ENCODE data around the gene DNAJB8.
A peak's percentile ranks its signal among the peaks of the same experiment; 100 is the strongest.

DNAJB8 gene

DNA sequence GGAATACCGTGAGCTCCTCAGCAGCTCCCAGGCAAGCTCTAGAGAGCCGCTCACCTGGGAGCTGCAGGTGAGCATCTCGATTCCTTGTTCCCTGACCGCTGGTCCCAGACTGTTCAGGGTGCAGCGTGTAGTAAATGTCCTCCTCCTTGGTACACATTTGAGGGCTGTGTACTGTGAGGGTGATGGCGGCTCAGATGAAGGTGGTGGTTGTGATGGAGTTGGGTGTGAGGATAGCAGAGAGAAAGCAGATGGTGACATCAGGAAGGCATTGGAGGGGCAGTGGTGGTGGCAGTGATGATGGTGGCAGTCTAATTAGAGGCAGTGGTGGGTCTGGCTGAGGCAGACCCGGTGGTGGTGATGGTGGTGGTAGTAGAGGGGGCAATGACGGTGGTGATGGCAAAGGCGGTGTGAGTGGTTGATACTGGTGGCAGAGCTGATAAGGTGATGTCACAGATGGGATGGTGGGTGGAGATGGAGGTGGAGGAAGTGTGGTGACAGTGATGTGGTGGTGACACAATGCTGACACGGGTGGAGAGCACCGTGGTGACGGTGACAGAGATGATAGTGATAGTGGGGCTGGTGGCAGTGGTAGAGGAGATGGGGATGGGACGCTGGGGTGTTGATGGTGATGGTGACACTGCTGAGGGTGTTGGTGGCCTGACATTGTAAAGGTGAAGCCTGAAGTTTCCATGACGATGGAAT lies at the start of gene DNAJB8:
Gene DNAJB8 (minus strand): TSS at position 51 of the 702 bp plus-strand sequence. CDS start 3,645 bp downstream, outside the sequence.
- no peak for DNase-seq
- in situ Hi-C loops (cut with MboI; ENCODE audit: low pct_unique_long_range_greater_than_20kb, low sequenced_read_pairs), result no loop called here

DNA sequence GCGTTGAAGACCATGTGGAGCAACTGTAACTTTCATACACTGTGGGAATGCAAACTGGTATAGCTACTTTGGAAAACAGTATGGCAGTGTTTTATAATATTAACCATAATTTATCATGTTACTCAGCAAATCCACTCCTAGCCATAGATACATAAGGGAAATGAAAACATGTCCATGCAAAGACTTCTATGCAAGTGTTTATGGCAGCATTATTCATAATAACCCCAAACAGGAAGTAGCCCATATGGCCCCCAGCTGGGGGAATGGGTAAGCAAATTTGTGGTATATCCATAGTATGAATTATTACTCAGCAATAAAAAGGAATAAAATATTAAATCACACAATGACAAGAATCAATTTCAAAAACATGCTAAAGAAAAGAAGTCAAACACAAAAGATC lies 49.3 kb upstream of the DNAJB8 start:
- no peak for DNase-seq
- in situ Hi-C loops (cut with MboI; ENCODE audit: low pct_unique_long_range_greater_than_20kb, low sequenced_read_pairs), result no loop called here

DNA sequence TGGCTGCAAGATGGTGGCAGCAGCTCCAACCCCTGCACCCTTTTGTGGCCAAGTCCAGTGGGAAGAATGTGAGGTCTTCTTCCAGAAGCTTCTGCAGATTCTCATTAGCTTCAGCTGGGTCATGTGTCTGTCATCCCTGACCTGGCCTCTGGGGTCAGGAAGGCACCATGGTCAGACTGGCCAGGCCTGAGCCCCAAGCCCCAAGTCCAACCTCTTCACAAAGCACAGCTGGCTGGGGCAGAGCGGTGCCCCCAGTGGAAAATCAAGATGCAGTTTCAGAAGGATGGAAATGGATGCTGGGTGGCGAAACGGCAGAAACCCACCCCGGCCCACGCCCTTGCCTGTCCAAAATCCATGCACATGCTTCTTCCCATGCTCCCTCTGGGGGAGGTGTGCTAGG lies 42.2 kb upstream of the DNAJB8 start:
- in situ Hi-C loops (cut with MboI; ENCODE audit: low pct_unique_long_range_greater_than_20kb, low sequenced_read_pairs), result no loop called here
- DNase-seq, result no peak

DNA sequence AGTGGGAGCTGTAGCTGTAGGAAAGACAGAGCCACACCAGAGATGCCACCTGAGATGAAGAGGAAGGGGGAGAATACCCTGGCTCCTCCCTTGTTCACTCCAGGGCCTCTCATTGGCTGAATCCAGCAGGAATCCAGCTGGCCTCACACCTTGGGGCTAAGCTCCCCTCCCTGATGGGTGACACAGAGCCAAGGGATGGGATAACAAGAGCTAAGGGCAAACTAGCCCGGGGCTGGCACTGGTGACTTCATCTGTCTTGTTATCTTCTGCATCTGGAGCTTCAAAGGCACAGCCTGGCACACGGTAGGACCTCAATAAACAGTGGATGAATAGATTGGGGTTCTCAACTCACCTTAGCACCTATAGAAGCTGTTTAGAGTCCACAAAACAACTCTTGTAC lies 40.1 kb upstream of the DNAJB8 start:
- in situ Hi-C loops (cut with MboI; ENCODE audit: low pct_unique_long_range_greater_than_20kb, low sequenced_read_pairs), result no loop called here
- no peak for DNase-seq

DNA sequence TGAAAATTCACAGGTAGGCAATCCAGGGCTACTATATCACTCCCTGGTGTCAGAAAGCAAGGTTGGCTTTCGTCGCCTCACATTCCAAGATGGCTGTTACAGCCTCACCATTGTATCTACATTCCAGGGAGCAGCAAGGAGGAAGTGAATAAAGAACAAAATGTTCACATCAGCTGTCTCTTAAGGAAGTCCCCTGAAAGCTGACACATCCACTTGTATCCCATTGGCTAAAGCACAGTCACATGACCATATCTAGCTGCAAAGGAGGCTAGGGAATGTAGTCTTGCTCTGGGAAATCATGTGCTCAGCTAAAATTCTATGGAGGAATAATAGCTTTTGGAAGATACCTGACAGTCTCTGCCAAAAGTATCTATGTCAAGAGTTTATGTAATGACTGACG lies 39.1 kb upstream of the DNAJB8 start:
- in situ Hi-C loops (cut with MboI; ENCODE audit: low pct_unique_long_range_greater_than_20kb, low sequenced_read_pairs), result no loop called here
- peak; percentile 30 for DNase-seq

DNA sequence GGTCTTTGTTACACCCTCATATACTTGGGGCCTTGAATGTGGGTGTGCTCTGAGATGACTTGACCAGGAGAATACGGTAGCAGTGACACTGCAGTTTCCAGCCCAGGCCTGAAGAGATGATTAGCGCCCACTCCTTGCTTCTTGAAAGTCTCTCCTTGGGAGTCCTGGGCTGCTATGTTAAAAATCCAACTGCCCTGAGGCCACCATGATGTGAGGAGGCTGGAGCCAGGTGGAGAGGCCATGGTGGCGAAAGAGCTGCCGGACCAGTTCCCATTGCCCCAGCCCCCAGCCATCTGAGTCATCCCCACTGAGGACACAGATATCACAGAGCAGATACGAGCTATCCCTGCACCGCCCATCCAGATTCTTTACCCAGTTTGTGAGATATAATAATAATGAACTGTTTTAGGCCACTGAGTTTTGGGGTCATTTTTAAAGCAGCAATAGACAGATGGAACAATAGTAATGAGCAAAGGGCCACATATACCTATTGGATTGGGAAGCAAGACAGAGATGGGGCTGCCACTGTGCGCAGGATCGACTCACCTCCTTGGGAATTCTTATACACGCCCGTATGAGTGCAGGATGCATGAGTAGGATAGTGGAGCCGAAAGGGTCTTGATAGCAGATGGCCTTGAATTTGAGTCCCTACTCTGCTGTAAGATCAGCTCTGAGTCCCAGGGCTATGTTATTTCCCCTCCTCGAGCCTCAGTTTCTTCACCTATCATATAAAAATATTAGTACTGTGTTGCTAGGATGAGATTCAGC lies 38.5 kb upstream of the DNAJB8 start:
- in situ Hi-C loops (cut with MboI; ENCODE audit: low pct_unique_long_range_greater_than_20kb, low sequenced_read_pairs), result no loop called here

DNA sequence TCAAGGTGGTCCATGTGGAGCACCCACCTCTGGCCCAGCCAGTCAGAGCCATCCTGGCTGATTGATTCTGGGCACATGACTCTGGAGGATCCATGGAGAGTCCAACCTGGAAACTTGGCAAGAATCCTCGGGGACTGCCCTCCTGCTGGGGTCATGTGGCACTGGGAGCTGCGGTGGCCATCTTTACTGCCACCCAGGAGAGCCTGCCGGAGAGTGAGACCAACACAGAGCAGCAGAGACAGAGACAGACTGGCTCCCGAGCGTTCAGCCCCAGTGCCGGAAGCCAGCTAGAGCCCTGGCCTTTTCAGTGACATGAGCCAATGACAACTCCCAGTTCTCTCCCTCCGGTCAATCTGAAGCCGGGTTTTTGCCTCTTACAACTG lies 37.8 kb upstream of the DNAJB8 start:
- in situ Hi-C loops (cut with MboI; ENCODE audit: low pct_unique_long_range_greater_than_20kb, low sequenced_read_pairs), result no loop called here

More for the DNA sequence above, 38.5 kb upstream of the DNAJB8 start:
- no peak for DNase-seq

DNA sequence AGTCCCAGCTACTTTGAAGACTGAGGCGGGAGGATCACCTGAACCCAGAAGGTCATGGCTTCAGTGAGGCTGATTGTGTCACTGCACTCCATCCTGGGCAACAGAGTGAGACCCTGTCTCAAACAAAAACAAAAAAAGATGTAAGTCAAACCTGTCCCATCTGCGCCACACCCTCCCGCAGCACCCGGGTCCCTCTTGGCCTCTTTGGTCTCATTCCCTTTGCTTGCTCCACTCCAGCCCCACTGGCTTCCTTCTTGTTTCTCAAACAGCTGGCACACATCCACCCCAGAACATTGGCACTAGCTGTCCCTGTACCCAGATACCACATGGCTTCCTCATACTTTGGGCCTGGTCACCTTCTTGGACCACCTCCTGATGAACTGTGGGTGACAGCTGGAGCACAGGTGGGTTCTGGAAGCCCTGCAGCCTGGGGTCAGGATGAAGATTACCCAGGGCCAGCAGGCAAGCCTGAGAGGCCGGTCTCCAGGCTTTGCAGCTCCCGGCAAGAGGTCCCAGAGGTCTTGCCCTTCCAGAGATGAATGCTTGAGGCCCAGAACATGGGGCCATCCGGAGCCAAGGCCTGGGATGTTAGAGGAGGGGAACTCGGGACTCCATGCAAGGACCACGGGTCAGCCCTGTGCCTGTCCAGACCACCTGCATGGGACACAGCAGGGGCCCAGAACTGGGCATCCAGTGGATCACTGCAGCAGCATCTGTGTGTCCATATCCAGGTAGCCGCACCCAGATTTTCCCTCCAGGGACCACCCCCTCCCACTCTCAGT lies 37.3 kb upstream of the DNAJB8 start:
- in situ Hi-C loops (cut with MboI; ENCODE audit: low pct_unique_long_range_greater_than_20kb, low sequenced_read_pairs), result no loop called here
- DNase-seq, result no peak

More for the DNA sequence above, 37.8 kb upstream of the DNAJB8 start:
- DNase-seq, result no peak

DNA sequence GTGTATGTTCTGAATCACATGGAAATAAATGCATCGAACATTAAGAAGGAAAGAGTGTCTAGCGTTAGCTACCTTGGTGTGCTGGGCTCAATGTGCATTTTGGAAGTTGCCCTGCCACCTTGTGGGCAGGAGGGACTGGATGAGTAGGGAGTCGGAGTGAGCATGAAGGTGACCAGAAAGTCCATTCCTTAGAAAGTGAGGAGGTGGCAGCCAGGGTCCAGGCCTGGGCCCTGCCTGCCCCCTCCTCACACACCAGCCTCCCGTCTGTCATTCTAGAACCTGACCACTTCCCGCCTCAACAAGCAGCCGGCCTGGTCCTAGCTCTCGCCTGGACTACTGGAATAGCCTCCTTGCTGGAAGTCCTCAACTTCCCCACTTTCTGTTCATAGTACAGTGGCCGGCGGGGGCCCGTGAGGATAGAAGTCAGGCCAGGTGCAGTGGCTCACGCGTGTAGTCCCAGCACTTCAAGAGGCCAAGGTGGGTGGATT lies 36.5 kb upstream of the DNAJB8 start:
- peak; percentile 12 for DNase-seq
- in situ Hi-C loops (cut with MboI; ENCODE audit: low pct_unique_long_range_greater_than_20kb, low sequenced_read_pairs), result no loop called here

DNA sequence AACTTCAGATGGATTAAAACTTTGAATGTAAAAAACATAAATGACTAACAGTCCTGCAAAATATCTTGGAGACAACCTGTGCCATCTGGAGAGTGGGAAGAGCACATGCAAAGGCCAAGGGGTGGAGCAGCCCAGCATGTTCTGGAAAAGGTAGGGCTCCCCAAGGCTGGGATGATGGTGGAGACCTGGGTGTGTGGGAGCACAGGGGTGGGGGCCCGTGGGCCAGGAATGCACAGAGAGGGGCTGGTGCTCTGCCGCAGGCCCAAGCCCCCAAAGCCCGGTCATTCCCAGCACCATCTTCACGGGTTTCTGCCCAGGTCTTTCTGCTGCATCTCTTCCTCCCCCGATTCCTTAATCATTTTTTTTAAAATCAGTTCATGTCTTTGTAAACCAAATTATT lies 36.0 kb upstream of the DNAJB8 start:
- no peak for DNase-seq
- in situ Hi-C loops (cut with MboI; ENCODE audit: low pct_unique_long_range_greater_than_20kb, low sequenced_read_pairs), result no loop called here

DNA sequence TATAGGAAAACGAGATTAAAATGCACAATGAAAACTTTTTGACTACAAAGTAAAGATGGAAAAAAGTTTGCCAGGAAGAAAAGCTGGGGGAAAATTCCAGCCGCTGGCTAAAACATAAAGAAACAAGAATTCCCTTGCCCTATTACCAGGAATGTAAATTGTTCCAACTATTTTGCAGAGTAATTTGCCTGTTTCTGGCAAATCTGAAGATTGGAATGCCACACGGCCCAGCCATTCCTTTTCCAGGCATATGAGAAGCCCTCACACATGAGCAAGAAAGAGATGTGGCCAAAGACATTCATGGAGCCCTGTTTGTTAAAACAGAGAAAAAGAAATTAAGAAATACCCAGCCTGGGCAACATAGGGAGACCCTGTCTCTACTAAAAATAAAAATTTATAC lies 34.7 kb upstream of the DNAJB8 start:
- DNase-seq, result no peak
- in situ Hi-C loops (cut with MboI; ENCODE audit: low pct_unique_long_range_greater_than_20kb, low sequenced_read_pairs), result no loop called here

DNA sequence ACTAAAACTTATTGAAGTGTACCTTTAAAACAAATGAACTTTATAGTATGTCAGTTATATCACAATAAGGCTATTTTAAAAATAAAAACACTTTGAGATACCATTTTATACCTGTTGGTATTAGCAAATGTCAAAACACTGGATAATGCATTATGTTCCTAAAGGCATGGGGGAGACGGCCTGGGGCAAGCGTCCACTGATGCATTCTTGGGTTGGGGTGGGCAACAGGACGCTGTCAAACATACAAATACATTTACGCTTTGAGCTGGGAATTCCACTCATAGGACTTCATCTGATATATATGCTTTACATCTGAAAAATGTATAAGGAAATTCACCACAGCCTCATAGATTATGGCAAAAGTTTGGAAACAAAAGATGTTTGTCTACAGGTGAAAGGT lies 33.9 kb upstream of the DNAJB8 start:
- in situ Hi-C loops (cut with MboI; ENCODE audit: low pct_unique_long_range_greater_than_20kb, low sequenced_read_pairs), result no loop called here
- no peak for DNase-seq

DNA sequence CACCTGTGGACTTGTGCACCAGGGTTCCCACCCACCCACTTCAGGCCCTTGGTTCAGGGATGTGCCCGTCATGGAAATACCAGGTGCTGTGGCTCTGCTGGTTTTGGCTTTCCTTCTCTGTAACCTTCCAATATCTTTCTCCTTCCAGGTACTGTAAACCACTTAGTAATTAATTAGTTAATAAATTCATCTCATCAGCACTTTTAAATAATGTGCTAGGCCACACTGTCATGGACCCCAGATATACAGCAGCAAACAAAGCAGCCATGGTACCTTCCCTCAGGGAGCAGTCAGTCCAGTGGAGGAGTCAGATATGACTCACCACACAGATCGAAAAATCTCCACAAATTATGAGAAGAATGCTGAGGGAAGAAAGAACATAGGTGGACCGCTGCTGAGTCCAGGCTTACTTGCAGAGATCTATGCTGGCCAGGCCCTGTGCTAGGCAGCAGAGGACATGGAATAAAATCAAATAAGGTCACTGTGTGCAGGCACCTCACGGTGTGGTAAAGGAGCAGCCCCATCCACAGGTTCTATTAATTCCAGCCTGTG lies 33.1 kb upstream of the DNAJB8 start:
- no peak for DNase-seq
- in situ Hi-C loops (cut with MboI; ENCODE audit: low pct_unique_long_range_greater_than_20kb, low sequenced_read_pairs), result no loop called here

DNA sequence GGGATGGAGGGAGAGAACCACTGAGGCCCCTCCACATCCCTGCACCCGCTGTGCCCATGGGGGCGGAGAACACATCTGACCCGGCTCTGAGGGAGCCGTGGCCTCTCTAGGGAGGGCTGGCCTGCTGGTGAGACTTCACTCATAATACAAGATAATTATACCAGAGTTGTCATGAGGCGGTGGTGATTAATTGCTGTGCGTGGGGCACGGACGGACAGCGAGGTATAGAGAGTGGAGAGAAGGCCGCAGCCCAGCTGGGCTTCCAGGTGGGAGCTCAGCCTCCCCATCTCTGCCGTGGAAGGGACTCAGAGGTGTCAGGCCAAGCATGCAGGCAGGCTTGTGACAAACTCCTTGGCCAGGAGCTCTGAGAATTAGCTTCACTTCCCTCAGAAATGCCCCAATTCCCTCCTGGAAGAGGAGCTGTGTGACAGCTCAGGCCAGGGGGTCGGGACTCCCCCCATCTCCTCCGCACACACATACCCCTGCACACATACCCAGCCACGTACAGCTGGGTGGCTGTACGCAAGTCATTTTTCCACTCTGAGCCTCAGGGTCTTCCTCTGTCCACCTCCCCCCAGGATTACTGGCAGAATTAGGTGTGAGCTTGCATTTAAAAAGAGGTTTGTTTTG lies 32.3 kb upstream of the DNAJB8 start:
- in situ Hi-C loops (cut with MboI; ENCODE audit: low pct_unique_long_range_greater_than_20kb, low sequenced_read_pairs), result no loop called here
- DNase-seq, result no peak

DNA sequence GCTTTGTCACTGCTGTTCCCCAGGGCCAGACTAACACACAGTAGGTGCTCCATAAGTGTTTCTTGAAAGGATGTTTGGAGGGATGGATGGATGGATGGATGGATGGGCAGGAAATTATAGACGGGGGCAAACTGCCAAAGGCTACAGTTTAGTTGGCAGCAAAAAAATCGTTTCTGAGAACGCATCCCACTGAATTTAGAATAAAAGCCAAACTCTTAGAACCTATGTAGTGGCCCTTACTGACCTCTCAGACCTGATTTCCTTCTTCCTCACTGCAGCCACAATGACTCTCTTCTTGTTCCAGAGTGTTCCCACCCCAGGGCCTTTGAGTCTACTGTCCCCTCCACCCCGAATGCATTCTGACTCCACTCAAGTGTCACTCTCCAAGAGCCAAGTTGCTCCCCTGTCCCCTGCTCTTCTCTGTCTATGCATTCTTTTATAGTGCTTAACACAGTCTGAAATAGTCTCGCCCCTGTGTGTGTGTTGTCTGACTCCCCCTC lies 31.5 kb upstream of the DNAJB8 start:
- DNase-seq, result no peak
- in situ Hi-C loops (cut with MboI; ENCODE audit: low pct_unique_long_range_greater_than_20kb, low sequenced_read_pairs), result no loop called here

DNA sequence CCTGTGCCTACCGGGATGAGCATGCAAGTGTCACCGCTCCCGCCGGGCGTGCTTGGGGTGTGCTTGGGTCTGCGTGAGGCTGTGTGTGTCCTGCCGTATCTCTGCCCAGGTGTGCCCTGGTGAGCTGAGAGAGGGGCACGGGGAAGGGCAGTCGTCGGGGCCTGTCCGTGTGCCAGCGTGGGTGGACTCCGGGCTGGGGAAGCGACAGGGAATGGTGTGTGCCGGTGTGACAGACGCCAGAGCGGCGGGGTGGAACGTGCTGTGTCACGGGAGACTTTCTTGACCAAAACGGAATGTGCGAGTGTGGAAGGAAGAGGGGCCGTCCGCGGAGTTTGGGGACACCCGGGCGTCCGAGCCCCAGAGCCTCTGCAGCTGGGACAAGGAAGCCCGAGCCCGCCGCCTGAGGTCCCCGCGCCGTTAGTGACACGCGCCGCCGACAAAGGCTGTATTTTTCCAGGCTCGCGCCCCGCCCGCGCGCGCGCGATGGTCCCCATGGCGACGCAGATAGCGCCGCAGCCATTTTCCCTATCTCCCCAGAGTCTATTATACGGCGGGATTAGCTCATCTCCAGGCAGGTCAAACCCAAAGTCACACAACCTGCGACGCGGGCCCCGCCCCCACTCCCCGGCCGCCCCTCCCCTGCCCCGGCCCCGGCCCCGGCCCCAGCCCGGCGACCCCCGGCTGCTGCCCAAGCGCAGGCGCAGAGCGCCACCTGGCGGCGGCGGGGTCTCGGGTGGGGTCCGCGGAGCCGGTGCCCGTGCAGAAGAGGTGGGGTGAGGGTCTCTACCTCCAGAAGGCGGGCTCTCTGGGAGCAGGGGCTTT lies 30.8 kb upstream of the DNAJB8 start:
- in situ Hi-C loops (cut with MboI; ENCODE audit: low pct_unique_long_range_greater_than_20kb, low sequenced_read_pairs), result no loop called here
- DNase-seq, result peak; percentile 84

DNA sequence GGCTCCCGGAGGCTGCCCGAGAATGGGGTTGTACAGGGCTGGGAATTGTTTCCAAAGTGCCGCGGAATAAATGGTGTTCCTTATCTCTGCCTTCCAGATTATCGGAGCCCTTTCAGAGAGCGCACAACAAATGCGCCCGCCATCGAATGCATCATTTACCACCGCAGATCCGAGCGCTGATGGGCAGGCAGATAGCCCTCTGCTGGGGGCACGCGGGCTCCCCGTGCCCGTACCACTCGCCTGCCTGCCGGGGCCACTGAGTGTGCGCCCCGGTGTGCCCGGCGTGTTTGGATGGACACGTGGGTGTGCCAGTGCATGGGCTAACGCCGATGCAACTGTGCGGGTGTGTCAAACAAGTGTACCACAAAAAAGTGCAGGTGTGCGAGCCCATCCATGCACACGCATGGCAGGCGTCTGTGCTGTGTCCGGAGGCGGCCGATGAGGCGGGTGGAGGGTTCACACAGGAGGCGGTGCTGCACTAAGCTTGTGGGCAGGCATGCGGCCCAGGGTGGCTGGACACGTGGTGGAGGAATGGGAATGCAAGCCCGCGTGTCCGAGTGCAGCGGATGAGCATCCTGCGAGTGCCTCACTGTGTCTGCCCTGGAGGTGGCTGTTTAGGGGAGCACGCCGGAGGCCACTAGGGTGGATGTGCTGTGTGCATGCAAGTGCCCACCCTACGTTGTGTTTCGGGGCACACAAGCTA lies 30.1 kb upstream of the DNAJB8 start:
- DNase-seq, result no peak

More for the DNA sequence above, 30.1 kb upstream of the DNAJB8 start:
- in situ Hi-C loops (cut with MboI; ENCODE audit: low pct_unique_long_range_greater_than_20kb, low sequenced_read_pairs), result no loop called here
